ENCODE data around the gene GALNT2.

The GALNT2 gene

DNA sequence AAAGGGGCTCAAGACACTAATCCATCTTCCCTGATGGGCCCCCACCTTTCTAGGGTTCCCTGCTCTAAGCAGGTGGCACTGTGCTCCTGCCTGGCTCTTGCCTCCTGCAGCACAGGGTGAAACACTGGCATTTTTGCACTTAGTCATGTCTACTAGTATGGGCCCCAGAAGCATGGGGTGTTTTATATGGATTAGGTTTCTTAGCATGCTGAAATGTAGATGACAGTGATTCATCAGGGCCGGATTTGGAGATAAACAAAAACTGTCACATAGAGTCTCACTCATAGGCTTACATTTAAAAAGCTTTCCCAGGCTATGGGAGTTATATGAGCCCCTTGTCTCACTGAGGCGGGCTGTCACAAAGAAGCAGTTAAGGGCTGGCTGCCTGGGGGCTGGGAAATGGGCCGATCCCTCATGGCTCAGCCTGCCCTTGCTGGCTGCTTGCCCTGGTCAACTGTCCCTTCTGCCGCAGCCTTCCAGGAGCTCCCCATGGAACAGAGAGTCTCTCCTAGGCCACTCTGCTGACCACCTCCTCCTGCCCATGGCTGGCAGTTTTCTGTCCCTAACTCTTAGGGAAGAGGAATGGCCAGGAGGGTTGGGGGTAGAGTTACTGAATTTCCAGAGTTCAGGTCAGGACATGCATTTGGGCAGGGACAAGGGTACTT, 6.5 kb downstream of the GALNT2 start:
- no peak for DNase-seq

DNA sequence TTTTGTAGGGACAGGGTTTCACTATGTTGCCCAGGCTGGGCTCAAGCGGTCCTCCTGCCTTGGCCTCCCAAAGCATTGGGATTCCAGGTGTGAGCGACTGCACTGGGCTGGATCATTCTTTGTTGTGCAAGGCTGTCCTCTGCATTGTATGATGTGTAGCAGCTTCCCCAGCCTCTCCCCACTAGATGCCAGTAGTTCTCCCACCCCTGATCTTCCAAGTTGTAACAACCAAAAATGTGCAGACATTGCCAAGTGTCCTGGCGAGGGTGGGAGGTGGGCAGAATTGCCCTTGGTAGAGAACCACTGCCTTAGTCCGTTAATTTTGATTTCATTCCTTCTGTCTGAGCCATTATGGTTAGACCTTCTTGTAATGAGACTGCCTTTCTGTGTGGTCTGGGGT, 7.2 kb downstream of the GALNT2 start:
- DNase-seq, result no peak

DNA sequence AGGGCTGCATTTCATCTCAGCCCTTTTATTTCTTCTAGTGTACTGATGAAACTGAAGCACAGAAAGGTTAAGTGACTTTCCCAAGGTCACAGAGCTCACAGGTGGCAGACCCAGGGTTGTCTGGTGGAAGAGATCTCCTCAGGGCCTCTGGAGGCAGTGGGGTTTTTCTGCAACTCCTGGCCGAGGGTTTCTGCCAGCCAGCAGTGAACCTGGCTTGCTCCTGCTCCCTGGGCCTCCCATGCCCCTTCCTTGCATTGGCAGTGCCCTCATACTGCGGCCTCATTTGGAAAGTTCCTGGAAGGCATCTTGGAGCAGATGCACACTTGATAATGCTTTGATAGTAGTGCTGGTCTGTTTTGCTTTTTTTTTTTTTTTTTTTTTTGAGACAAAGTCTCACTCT, 7.7 kb downstream of the GALNT2 start:
- DNase-seq, result no peak

DNA sequence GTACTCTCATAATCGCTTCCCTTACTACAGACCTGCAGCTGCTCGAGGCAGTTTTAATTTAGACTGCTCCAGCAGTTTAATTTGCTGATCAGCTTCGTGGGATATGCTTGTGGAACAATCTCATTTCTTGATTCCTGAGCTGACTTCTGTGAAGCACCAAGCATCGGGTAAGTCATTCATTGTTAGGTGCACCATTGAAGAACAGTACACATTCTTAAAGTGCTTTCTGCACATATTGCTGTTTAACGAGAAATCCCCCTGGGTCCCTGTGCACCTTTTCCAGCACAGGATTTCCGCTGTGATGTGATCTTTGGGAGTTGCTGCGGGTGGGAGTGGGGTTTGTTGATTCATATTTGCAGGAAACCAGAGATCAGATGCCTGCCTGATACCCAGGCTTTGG, 9.1 kb downstream of the GALNT2 start:
- no peak for DNase-seq

DNA sequence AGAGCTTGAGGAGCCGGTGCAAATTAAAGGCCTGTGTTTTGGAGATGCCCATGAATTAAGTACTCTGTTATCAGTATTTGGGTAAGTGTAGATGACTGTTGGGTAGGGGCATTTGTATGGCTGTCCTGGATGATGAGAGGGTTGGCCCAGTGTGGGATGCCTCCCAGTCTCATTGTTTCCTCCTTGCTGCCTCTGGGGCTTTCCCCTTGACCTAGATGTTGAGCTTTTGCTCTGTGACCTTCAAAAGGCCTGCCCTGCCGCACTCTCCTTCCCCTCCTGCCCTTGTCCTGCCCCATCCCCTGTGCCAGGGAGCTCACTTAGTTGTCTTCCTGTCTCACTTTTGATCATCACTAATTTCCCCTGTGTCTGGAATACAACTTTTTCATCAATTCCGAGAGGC, 10.0 kb downstream of the GALNT2 start:
- no peak for DNase-seq

DNA sequence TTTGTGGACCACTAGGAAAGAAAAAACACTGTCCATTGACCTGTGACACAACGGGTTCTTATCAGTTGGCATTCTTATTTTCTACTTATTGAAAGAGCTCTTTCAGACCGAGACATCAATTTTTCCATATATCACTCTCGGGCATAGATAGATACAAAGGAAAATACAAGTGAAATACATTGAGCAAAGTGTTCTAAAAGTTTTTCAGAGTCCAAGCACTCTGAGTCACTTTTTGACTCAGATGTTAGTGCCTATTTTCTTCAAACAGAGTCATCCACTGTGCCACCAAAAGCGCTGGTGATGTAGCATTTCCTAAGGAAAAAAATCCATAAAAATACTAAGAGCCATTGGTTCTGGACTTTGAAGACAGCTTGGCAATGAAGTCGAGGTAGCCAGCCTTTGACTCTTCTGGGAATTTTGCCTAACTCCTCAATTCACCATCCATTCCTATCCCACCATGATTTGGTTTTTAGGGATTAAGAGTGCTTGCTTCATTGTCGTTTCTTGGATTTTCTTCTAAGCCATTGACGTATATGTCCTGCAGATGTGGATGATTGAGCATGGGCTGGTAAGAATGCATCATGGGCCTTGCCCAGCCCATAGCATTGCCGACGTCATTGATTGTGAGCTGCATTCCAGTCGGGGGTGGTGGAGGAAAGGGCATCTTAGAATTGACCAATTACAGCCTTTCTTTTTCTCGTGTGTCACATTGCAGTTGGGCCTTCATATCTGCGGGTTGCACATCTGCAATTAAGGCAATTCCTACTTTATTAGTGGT, 10.6 kb downstream of the GALNT2 start:
- no peak for DNase-seq

DNA sequence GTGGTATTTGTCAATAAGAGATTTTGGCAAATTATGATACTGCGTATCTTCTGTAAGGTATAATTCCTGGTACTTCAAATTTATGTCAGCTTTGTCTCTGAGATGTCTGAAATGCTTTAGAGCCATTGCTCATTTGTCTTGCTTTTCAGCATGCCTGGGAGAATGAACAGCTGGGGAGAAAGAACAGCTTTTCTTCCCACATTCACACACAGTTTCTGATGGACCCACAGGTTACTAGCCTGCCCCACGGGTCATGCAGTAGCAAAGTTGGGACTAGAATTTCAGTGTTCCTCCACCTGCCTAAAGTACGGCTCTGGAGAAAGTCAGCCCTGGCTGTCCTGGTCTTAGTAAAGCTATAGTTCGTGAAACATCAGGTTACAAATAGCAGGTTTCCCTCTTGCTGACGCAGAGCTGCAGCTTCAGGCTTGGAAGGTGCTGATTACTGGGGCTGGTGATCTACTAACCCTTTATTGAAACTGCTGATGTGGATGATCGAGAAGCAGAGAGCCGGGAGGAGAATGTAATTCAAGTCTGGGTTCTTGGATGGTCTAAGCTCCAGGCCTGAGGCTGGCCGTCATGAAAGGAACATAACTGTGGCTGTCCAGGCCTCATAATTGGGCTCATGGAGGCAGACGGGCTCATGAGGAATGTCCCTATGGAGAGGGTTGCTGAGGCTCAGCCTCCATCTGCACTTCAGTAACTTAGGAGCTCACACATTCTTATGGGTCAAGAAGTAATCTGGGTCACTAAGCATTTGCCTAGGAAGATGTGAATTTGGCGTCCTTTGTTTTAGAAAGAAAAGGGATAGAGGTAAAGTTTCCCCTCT, 12.4 kb downstream of the GALNT2 start:
- DNase-seq, result no peak

DNA sequence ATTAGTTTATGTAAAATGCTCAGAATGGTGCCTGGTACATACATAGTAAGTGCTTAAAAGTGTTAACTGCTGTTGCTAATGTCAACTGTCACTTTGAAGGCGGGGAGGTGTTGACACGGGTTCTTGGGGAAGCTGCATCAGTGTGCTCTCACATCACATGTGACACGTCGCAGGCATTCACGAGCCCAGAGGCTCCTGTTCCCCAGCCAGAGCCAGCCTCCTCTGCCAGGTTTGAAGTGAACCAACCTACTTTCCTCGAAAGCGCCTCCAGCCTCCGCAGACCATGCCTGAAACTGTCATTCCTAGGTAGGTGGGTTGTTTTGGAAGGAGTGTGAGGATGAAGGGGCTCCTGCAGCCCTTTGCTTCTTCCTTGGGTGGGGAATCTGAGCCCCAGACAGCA, 13.8 kb downstream of the GALNT2 start:
- DNase-seq, result no peak

DNA sequence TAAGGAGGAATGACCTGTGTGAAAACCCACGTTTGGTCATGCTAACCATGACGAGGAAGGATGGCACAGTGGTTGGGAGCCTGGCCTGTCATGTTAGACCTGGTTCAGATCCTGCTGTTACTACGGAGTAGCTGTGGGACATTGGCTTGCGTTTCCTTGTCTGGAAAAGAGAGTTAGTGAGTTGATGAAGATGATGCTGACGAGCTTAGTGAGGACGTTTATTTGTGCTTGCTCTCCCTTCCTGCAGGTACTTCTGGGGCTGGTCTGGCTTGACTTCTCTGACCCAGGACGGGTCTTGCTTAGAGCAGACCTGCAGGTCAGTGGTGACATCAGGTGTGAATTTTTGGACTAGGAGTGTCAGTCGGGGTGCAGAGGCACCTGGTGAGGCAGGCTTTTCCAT, 14.7 kb downstream of the GALNT2 start:
- no peak for DNase-seq

DNA sequence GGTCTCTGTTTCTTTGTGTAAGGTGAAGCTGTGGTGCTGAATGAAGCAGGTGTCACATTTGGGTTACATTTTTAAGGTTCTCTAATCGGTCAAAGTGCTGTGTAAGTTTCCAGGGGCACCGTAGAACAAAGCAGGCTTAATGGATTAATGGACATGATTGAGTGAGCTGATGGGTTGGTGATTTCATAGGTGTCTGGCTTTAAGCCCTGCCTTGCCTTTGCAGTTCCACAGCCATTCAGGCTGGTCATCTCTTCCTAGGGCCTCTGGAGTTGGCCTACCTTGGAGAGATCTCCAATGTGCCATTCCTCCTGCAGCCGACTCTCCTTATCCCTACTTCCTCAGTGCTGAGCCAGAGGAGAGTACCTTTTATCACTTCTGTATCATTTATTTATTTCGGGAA, 15.2 kb downstream of the GALNT2 start:
- DNase-seq, result no peak

DNA sequence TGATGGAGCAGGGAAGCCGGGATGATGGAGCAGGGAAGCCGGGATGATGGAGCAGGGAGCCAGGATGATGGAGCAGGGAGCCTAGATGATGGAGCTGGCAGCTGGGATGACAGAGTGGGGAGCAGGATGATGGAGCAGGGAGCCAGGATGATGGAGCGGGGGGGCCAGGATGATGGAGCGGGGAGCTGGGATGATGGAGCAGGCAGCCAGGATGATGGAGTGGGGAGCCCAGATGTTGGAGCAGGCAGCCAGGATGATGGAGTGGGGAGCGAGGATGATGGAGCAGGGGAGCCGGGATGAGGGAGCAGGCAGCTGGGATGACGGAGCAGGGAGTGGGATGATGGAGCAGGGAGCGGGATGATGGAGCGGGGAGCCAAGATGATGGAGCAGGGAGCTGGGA, 16.0 kb downstream of the GALNT2 start:
- no peak for DNase-seq

DNA sequence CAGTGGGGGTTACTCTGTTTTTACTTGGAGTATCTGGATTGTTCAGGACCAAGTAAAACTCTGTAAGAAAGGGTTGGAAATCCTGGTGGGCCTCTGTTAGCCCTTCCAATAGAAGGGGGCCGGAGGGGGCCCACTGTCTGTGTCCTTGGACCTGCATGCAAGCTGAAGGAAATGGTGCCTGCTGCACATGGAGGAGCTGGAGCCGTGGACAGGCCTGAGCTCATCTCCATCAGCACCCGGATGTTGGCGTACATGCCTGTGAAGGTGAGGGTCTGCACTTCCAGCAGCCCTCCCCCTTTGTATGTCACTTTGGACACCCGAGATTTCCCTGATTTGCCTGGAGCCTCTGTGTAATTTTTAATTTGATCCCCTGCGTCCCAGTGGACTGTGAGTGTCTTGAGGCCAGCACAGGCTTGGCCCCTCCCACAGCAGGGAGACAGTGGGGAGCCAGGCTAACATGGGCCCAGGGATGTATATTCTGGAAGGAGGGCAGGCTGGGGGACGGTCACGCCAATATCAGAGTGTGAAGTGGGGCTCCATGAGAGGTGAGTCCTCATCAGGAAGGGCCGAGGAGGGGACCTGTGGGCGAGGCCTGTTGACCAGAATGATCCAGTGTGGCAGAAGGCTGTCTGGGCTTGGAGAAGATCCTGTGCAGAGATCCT, 16.8 kb downstream of the GALNT2 start:
- DNase-seq, result no peak

DNA sequence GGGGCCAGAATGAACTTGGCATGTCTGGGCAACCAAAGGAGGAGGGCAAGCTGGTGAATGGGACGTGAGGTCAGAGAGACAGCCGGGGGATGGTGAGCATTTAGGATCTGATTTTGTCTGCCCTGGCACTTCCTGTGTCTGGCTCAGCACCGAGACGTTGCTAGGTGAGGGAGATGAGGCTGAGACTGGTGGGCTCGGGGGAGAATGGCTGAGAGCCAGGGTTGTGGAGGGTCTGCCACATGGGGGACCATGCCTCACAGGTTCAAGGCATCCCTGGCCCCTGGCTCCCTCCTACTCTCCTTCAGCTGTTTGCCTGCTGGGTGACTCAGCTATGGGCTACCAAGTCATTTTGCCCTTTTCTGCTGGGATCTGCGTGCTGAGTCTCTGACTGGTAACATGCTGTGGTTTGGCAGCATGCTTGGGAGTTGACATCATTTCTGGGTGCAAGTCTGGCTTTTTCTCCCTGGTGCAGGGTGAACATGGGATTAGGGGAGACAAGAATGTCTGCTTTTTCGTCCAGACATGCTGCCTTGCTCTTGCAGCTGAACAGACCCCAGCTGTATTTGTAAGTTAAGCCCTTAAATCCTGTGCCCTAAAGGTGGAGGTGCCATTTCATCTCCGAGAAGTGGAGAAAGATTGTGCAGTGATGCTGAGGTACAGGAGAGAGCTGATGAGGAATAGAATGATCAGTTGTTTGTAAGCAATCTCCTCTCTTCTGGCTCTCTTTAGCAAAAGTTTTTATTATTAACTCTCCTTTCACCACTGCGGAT, 17.6 kb downstream of the GALNT2 start:
- DNase-seq, result peak; percentile 36

DNA sequence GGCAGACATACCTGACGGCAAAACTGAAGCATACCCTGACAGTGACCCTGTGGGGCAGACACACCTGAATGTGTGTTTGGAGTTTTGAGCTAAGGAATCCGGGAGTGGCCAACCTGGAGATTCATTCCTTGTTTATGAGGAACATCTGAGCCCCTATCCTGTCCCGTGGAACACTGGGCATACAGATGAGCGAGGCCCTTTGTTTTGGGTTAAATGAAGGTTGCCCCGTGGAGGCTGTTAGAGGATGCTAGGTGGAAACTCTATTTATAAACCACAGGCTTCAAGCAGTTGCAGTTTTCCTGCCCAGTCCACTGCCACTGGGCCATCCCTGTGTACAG, 18.1 kb downstream of the GALNT2 start:
- DNase-seq, result no peak

DNA sequence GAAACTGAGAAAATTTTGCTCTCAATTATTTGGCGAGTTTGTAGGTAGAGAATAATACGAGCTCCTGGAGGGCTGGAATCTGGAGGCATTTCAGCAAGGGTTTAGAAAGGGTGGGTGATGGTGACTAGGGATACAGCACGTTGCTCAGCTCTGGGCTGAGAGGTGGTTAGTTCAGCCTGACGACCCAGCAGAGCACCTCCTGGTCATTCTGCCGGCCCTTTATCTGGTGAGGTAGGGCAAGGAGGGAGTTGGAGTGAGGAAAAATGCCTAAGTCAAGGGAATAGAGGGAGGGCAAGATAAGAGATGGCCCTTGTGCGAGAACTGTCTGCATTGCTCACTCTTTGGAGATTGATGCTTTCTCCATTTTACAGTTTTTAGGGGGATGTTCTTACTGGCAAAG, 19.1 kb downstream of the GALNT2 start:
- DNase-seq, result no peak

DNA sequence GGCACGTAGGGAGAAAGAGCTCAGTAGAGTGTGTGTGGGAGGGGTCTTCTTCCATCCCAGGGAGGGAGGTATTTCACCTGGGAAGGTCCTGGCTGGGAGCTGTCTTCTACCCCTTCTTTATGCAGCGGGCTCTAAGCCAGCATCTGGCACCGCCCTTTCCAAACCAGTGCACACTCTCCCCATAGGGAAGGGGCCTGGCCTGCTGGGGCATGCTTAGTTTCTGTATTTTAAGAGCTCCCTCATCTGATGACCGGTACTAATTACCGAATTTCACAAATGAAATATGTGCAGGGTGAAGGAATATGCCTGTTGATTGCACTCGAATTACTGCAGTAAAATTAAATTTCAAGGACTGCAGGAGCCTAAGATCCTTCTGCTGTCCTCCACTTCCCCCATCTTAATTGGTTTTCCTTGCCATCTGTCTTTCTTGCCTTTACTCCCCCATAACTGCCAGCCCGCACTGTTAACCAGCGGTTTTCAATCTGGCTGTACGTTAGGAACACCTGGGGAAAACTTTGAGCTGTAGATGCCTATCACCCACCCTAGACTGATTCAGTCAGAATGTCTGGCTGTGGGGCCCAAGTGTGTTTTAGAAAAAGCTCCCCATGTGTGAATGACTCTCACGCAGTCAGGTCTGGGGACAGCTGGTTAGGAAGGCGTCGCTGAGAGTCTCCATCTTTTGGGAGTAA, 20.1 kb downstream of the GALNT2 start:
- no peak for DNase-seq

DNA sequence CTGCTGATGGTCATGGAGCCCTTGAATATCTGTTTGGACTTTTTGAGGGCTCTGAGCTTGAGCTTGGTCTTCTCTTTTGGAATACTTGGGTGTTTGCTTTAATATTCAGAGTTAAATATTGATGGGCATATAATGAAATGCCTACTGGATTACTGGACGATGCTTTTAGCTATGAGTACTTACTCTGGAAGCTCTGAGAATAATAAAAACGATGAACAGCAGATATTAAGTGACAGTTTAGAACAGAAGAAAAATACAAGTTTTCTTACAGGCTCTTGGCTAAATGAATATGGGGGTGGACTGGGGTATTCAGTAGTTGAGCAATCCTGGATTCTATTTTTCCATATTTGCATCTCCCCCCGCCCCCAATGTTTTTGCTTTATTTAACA, 20.7 kb downstream of the GALNT2 start:
- no peak for DNase-seq

DNA sequence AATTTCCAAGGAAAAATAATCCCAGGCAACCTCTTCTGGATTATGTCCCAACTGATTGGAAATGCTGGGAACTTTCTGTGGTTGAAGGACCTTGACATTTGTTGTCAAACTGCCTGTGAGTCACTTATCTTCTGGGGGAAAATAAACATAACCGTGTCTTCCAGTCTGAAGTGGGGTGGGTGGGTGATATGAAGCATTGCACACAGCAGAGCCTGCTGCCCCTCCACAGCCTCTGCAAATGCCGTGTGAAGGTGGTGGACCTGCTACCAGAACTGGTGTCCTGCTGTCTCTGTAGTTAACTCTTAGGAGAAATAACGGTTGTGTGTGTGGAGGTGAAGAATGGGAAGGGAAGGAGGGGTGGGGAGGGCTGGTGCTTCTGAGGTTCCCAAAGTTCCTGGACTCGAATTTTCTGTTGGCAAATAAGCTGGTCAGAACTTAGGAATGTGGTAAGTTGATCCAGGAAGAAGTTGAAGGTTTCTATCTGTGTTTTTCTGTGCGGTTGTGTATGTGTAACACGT, 23.2 kb downstream of the GALNT2 start:
- DNase-seq, result no peak

DNA sequence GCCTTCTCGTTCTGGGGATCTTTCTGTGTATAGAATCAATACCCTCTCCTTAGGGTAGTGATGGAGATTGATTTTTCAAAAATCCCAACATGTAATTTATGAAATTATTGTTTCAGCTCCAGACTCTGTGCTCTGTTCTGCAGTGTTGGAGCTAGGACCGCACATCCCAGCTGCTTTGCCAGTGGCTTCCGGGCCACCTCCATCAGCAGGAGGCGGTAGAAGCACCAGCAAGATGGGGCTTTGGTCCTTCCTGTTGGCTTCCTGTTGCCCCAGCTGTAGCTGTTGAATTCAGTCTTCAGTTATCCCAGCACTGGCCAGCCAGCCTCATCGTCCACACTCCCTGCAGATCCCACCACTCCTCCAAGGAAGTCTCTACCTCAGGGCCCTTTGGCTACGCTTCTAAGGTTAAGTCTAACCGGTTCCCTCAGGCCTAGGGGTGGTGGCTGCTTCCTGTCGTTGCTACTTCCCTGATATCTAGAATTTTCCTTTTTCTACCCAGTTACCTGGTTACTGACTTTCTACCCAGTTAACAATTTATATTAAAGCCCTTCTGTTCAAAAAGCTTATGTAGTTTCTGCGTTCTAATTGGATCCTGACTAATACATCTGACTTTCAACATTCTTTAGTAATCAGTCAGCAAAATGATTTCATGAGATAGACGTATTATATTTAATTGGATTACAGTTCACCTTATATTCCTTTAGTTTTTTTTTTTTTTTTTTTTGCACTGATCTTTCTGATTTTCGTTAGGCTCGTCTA, 24.6 kb downstream of the GALNT2 start:
- DNase-seq, result no peak

DNA sequence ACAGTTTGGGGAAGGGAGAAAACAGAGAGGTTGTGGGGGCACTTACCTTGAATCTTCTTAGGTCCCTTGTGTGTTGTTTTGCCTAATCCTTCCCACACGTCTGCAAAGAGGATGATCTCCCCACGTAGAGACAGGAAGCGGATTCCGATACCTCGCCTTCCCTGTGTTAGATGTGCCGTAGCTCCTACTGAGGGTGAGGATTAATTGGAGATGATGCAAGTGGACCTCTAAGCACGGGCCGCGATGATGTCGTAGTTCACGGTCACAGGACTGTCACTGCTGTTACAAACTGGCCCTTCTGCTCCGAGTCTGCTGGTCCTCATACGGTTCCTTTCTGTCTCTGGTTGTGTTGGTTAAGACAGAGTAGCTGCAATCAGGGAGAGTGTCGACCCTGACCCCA, 27.7 kb downstream of the GALNT2 start:
- DNase-seq, result no peak

DNA sequence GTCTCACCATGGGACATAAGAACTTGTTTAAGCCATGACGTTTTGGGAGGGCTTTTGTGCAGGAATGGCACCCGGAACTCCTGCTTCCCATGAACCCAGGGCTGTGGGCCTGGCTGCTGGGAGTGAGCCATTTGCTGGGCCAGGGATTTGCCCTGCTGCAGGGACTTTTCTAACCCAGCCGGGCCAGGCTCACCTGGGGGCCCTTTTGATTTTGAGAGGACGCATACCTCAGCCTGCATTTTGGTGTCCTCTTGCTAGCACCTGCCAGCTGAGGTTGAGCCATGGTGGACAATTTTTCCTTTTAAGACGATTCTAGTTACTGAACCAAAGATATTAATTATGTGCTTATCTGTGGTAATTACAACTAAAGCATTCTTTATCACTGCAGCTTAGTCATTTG, 28.9 kb downstream of the GALNT2 start:
- no peak for DNase-seq
